PFSK-1 (cell line): ENCODE measurements around the gene UNC5B.

Experiments used
- FOXP2 ChIP-seq: optimal IDR thresholded peaks from 2 replicates; pipeline ENCODE3; 2011; ENCODE audit warnings: borderline replicate concordance, control low read depth, inconsistent platforms; ENCODE audit not compliant: insufficient read depth; ENCODE audit errors: extremely low read length, extremely low read depth
- POLR2AphosphoS5 ChIP-seq: IDR thresholded peaks from 2 replicates; pipeline ENCODE4 v1.6.1; 2012; ENCODE audit warnings: low read depth, mild to moderate bottlenecking, control low read depth, low read length, moderate library complexity
- SIN3A ChIP-seq: IDR thresholded peaks from 2 replicates; pipeline ENCODE4 v1.6.1; 2012; ENCODE audit warnings: mild to moderate bottlenecking, low read length, moderate library complexity, borderline replicate concordance; ENCODE audit not compliant: insufficient read depth
- TAF1 ChIP-seq: IDR thresholded peaks from 2 replicates; pipeline ENCODE4 v1.6.1; 2012; ENCODE audit warnings: low read length, control low read depth, borderline replicate concordance; ENCODE audit not compliant: insufficient read depth
- TF ChIP-seq, protein P1 (sequence below), 2 experiments: IDR thresholded peaks; 2 replicates each; pipeline versions ENCODE4 v1.6.1 to v1.8.0; 2011 to 2012; ENCODE audit warnings: low read depth in 2 of 2, low read length in 2 of 2, control low read depth in 1 of 2, inconsistent platforms in 1 of 2, mild to moderate bottlenecking in 1 of 2, moderate library complexity in 1 of 2; ENCODE audit not compliant: insufficient read depth in 1 of 2

GRCh38 chr10:71264345-71265200 lies 52.2 kb downstream of the UNC5B start:
- TF ChIP-seq, protein P1, sequence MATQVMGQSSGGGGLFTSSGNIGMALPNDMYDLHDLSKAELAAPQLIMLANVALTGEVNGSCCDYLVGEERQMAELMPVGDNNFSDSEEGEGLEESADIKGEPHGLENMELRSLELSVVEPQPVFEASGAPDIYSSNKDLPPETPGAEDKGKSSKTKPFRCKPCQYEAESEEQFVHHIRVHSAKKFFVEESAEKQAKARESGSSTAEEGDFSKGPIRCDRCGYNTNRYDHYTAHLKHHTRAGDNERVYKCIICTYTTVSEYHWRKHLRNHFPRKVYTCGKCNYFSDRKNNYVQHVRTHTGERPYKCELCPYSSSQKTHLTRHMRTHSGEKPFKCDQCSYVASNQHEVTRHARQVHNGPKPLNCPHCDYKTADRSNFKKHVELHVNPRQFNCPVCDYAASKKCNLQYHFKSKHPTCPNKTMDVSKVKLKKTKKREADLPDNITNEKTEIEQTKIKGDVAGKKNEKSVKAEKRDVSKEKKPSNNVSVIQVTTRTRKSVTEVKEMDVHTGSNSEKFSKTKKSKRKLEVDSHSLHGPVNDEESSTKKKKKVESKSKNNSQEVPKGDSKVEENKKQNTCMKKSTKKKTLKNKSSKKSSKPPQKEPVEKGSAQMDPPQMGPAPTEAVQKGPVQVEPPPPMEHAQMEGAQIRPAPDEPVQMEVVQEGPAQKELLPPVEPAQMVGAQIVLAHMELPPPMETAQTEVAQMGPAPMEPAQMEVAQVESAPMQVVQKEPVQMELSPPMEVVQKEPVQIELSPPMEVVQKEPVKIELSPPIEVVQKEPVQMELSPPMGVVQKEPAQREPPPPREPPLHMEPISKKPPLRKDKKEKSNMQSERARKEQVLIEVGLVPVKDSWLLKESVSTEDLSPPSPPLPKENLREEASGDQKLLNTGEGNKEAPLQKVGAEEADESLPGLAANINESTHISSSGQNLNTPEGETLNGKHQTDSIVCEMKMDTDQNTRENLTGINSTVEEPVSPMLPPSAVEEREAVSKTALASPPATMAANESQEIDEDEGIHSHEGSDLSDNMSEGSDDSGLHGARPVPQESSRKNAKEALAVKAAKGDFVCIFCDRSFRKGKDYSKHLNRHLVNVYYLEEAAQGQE (IDR thresholded peaks at IDR 0.05; ENCODE audit: insufficient read depth in 1 of 2, low read depth in 2 of 2, low read length in 2 of 2): no peak
- no peak for TF ChIP-seq SIN3A
- TF ChIP-seq TAF1: no peak
- no peak for TF ChIP-seq POLR2AphosphoS5
- no peak for TF ChIP-seq FOXP2
